GM19328 (cell line): ENCODE results near the gene EPB41L5.
"Not testable (repeated sequence)": the region's sequence is repeated elsewhere in the genome, so short reads cannot be mapped to it uniquely, and the experiment has no call there.

Experiments used
- ATAC-seq: cut with Tn5 transposase; IDR thresholded peaks from one replicate; pipeline ENCODE4 v1.9.1; 2021; ENCODE audit warnings: mild to moderate bottlenecking, moderate library complexity; ENCODE audit not compliant: unreplicated experiment

The EPB41L5 gene

GRCh38 chr2:120012771-120013596 lies at the start of gene EPB41L5:
Gene EPB41L5 (plus strand): TSS chr2:120013077. CDS start chr2:120019085, 6,008 bp downstream.
- peak; percentile 94 for ATAC-seq

GRCh38 chr2:119981896-119982295 lies 31.0 kb upstream of the EPB41L5 start:
- ATAC-seq = no peak

- no peak for ATAC-seq
These were observed 30.4 kb upstream of the EPB41L5 start for GRCh38 chr2:119982506-119982905.

GRCh38 chr2:119983108-119983507 lies 29.8 kb upstream of the EPB41L5 start:
- no peak for ATAC-seq

GRCh38 chr2:119996148-119996547 lies 16.7 kb upstream of the EPB41L5 start:
- no peak for ATAC-seq

GRCh38 chr2:119996896-119997891 lies 15.7 kb upstream of the EPB41L5 start:
- not testable (repeated sequence) for ATAC-seq

GRCh38 chr2:120001471-120001870 lies 11.4 kb upstream of the EPB41L5 start:
- ATAC-seq = no peak

GRCh38 chr2:120004254-120004653 lies 8.6 kb upstream of the EPB41L5 start:
- ATAC-seq = no peak

GRCh38 chr2:120005834-120006521 lies 6.9 kb upstream of the EPB41L5 start:
- ATAC-seq = peak; percentile 87

- ATAC-seq = no peak
These were observed 5.0 kb upstream of the EPB41L5 start for GRCh38 chr2:120007851-120008250.

GRCh38 chr2:120012363-120012762 lies 514 bp upstream of the EPB41L5 start:
- ATAC-seq = no peak

GRCh38 chr2:120013597-120014223 lies 833 bp downstream of the EPB41L5 start:
- ATAC-seq = no peak

- no peak for ATAC-seq
These were observed 1.5 kb downstream of the EPB41L5 start for GRCh38 chr2:120014226-120014980.

GRCh38 chr2:120016800-120017199 lies 3.9 kb downstream of the EPB41L5 start:
- ATAC-seq = no peak

- no peak for ATAC-seq
These were observed 4.3 kb downstream of the EPB41L5 start for GRCh38 chr2:120017201-120017600.

GRCh38 chr2:120018549-120018948 lies 5.7 kb downstream of the EPB41L5 start:
- ATAC-seq = no peak

GRCh38 chr2:120020554-120020953 lies 7.7 kb downstream of the EPB41L5 start:
- ATAC-seq = no peak

- not testable (repeated sequence) for ATAC-seq
These were observed 9.6 kb downstream of the EPB41L5 start for GRCh38 chr2:120022505-120022904.

- no peak for ATAC-seq
These were observed 14.0 kb downstream of the EPB41L5 start for GRCh38 chr2:120026890-120027289.

- ATAC-seq = no peak
These were observed 15.9 kb downstream of the EPB41L5 start for GRCh38 chr2:120028795-120029194.
